Measurements from ENCODE around the gene HERC3.

Gene HERC3

GRCh38 chr4:88713782-88714181 lies 121.5 kb downstream of the HERC3 start:
- no peak for FAIRE-seq
- TF ChIP-seq CTCF (IDR thresholded peaks at IDR 0.05; ENCODE audit: insufficient read depth, missing control alignments) = no peak
- no peak for DNase-seq (ENCODE audit: insufficient read length, low spot score)

- FAIRE-seq = no peak
- no peak for TF ChIP-seq CTCF (IDR thresholded peaks at IDR 0.05; ENCODE audit: insufficient read depth, missing control alignments)
- no peak for DNase-seq (ENCODE audit: insufficient read length, low spot score)
Observed at GRCh38 chr4:88718098-88718497, 125.8 kb downstream of the HERC3 start.

DNA sequence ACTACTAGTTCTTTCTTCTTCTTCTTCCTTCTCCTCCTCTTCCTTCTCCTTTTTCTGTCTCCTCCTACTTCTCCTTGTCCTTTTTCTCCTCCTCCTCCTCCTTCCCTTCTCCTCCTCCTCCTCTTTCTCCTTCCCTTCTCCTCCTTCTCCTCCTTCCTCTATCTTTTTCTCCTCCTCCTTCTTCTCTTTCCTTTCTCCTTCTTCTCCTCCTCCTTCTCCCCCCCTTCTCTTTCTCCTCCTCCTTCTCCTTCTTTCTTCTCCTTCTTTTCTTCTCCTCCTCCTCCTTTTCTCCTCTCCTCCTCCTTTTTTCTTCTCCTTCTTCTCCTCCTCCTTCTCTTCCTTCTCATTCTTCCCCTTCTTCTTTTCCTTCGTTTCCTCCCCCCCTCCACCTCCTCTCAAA lies 127.1 kb downstream of the HERC3 start:
- FAIRE-seq = no peak
- TF ChIP-seq CTCF (IDR thresholded peaks at IDR 0.05; ENCODE audit: insufficient read depth, missing control alignments) = no peak
- DNase-seq (ENCODE audit: insufficient read length, low spot score) = no peak

DNA sequence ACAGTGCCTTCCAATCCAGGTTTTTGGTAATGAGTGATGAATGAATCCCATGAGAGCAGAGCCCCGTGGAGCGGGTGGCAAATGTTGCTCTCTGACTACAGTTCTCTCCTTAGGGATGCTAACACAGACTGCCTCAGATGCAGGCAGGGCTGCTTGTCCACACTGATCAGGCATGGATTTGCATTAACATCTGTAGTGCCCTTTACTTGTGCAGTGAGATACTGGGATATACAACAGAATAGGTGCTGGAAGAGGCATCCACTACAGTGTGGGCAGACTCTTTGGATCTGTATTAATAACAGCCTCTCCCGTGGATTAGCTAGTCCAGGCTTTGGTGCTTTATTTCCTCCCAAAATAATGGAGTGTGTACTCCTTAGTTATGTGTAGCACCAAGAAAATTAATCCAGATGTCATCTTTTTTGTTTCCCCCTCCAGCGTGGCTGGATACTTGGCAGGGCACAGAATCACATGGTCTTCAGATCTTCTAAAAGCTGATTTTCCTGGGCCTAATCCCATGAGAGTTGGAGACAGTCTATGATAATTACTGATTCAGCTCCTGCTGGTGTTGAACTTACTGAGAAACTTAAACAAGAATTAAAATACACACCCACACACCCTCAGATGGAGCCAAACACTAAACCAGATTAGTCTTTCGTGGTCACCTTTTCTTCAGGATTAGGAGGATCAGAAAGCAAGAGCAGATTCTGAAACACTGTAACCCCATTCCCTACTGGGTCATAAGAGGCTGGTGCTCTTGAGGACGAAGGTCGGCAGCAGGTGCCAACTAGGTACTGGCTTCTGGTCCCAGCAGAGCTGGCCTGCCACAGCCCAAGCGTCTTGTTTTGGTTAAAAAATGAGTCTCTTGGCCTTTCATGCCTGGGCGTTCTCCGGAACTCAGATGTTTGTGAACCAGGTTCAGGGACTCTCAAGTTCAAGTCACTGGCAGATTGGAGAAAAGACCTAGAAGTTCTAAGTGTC lies 128.5 kb downstream of the HERC3 start:
- DNase-seq (ENCODE audit: insufficient read length, low spot score) (no peak), FAIRE-seq (peak; percentile 11)
- no peak for TF ChIP-seq CTCF (IDR thresholded peaks at IDR 0.05; ENCODE audit: insufficient read depth, missing control alignments)

GRCh38 chr4:88722276-88722780 lies 130.0 kb downstream of the HERC3 start:
- TF ChIP-seq CTCF (IDR thresholded peaks at IDR 0.05; ENCODE audit: insufficient read depth, missing control alignments) = no peak
- DNase-seq (ENCODE audit: insufficient read length, low spot score) (no peak), FAIRE-seq (no peak)

GRCh38 chr4:88722828-88723227 lies 130.5 kb downstream of the HERC3 start:
- FAIRE-seq (no peak), DNase-seq (ENCODE audit: insufficient read length, low spot score) (no peak)
- no peak for TF ChIP-seq CTCF (IDR thresholded peaks at IDR 0.05; ENCODE audit: insufficient read depth, missing control alignments)

DNA sequence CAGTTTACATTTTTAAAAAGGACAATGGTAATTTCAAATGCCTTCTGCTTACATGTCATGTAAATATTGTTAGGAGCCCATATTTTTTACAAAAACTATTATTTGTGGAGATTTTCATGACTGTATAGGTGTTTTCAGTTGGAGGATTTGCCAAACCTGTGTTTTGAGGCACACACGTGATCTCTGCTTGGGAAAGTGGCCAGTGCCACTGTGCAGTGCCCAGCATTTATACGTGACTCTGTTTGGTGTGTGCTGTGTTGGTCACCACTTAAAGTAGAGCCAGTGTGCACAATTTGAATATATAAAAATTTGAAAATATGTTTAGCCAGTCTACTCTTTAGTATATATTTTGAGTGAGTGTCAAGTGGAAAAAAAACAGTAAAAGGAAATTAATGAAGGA lies 132.1 kb downstream of the HERC3 start:
- DNase-seq (ENCODE audit: insufficient read length, low spot score) (no peak), FAIRE-seq (no peak)
- TF ChIP-seq CTCF (IDR thresholded peaks at IDR 0.05; ENCODE audit: insufficient read depth, missing control alignments) = no peak
